HG02571 (cell line): ENCODE data around the gene RSAD1.

Experiments used
- ATAC-seq: cut with Tn5 transposase; IDR thresholded peaks from one replicate; pipeline ENCODE4 v1.9.1; 2021; ENCODE audit warnings: mild to moderate bottlenecking, moderate library complexity; ENCODE audit not compliant: unreplicated experiment

The RSAD1 gene

GRCh38 chr17:50488880-50489279, 10.2 kb downstream of the RSAD1 start:
- no peak for ATAC-seq

- ATAC-seq = no peak
Measured at GRCh38 chr17:50491505-50491904, 12.8 kb downstream of the RSAD1 start.

- no peak for ATAC-seq
Measured at GRCh38 chr17:50492214-50492613, 13.6 kb downstream of the RSAD1 start.

- ATAC-seq = no peak
Measured at GRCh38 chr17:50493744-50494143, 15.1 kb downstream of the RSAD1 start.

- ATAC-seq = no peak
Measured at GRCh38 chr17:50495217-50495823, 16.7 kb downstream of the RSAD1 start.

GRCh38 chr17:50495918-50496317, 17.3 kb downstream of the RSAD1 start:
- no peak for ATAC-seq

GRCh38 chr17:50498021-50498874, 19.6 kb downstream of the RSAD1 start:
- ATAC-seq = no peak

- ATAC-seq = no peak
Measured at GRCh38 chr17:50499270-50499669, 20.6 kb downstream of the RSAD1 start.

GRCh38 chr17:50499721-50500120, 21.1 kb downstream of the RSAD1 start:
- ATAC-seq = no peak

- ATAC-seq = no peak
Measured at GRCh38 chr17:50501054-50501453, 22.4 kb downstream of the RSAD1 start.

- ATAC-seq = no peak
Measured at GRCh38 chr17:50502301-50502990, 23.8 kb downstream of the RSAD1 start.

- ATAC-seq = no peak
Measured at GRCh38 chr17:50505591-50506130, 27.0 kb downstream of the RSAD1 start.

GRCh38 chr17:50506298-50506697, 27.6 kb downstream of the RSAD1 start:
- ATAC-seq = no peak

- ATAC-seq = peak; percentile 45
Measured at GRCh38 chr17:50507871-50508572, 29.4 kb downstream of the RSAD1 start, which contains the start of gene MYCBPAP. Gene MYCBPAP (plus strand): TSS chr17:50508439. CDS start chr17:50508675, 236 bp downstream.

- ATAC-seq = no peak
Measured at GRCh38 chr17:50508573-50509460, 30.2 kb downstream of the RSAD1 start.

- peak; percentile 67 for ATAC-seq
Measured at GRCh38 chr17:50511058-50511457, 32.4 kb downstream of the RSAD1 start.

- ATAC-seq = no peak
Measured at GRCh38 chr17:50513495-50513894, 34.8 kb downstream of the RSAD1 start.

GRCh38 chr17:50514388-50514787, 35.7 kb downstream of the RSAD1 start:
- ATAC-seq = no peak

- no peak for ATAC-seq
Measured at GRCh38 chr17:50514936-50515702, 36.5 kb downstream of the RSAD1 start.
